Endothelial cell of umbilical vein (primary cell): ENCODE data around the gene RGL3. TPM values are rescaled to one million over a fixed set of nuclear protein-coding genes. Genes with fewer than 3 reads are reported as not detected.

Source experiments
- BruUV-seq: library from RNA; stranded (reverse); fragments of 400-500 nt; replicated peaks from 2 replicates; lab custom pipeline; 2021; lab: Mats Ljungman, UMichigan
- CTCF ChIA-PET: fragments of 300-600, 350-600 bp; sonication (Branson Sonifier 250); formaldehyde crosslinking; loops from one replicate; lab custom pipeline; 2021; ENCODE audit warnings: antibody characterized with exemption, inconsistent platforms; lab: Charles Lee
- POLR2A ChIA-PET: fragments of 300-600, 350-600 bp; sonication (Branson Sonifier 250); formaldehyde crosslinking; loops from one replicate; lab custom pipeline; 2021; ENCODE audit warnings: antibody characterized with exemption, inconsistent platforms; lab: Charles Lee
- DNase-seq: peaks from one replicate; pipeline ENCODE4 v3.0.0-alpha.2; 2011; ENCODE audit warnings: low read depth, low spot score
- FAIRE-seq: peaks from 2 replicates; lab custom pipeline; 2011; peaks lifted over from hg19 to GRCh38; lab: Jason Lieb, UNC
- H2AFZ ChIP-seq: 2 replicates; pipeline ENCODE4 v1.6.0; 2012; ENCODE audit warnings: low read depth, low read length, control low read depth, inconsistent platforms
- H3K27ac ChIP-seq: 2 replicates; pipeline ENCODE4 v1.5.1; 2011; ENCODE audit warnings: low read depth, mild to moderate bottlenecking, control low read depth, low read length, moderate library complexity; ENCODE audit not compliant: insufficient read depth
- H3K27me3 ChIP-seq, 2 experiments: 2 replicates each; pipeline versions ENCODE4 v1.6.0 to v1.6.1; 2011; ENCODE audit warnings: low read length in 2 of 2, mixed read lengths in 1 of 2; ENCODE audit not compliant: control insufficient read depth in 2 of 2, insufficient read depth in 2 of 2
- H3K36me3 ChIP-seq, 2 experiments: 2 replicates in 1 of 2; 3 replicates in 1 of 2; pipeline ENCODE4 v1.5.1; 2011; ENCODE audit warnings: low read length in 2 of 2, mild to moderate bottlenecking in 1 of 2, moderate library complexity in 1 of 2; ENCODE audit not compliant: control insufficient read depth in 2 of 2, insufficient read depth in 2 of 2; ENCODE audit errors: extremely low read depth in 1 of 2
- H3K4me1 ChIP-seq: 3 replicates; pipeline ENCODE4 v1.5.1; 2011; ENCODE audit warnings: mild to moderate bottlenecking, low read length; ENCODE audit not compliant: control insufficient read depth, insufficient read depth; ENCODE audit errors: extremely low read depth
- H3K4me2 ChIP-seq: 2 replicates; pipeline ENCODE4 v1.6.1; 2011; ENCODE audit warnings: low read length, control low read depth, mixed read lengths; ENCODE audit not compliant: insufficient read depth
- H3K4me3 ChIP-seq, 3 experiments: fragments of 200-600 bp in 1 of 3; sonication (generic), shearing (Covaris generic) in 1 of 3; replicated peaks in 1 of 3; 2 replicates each; pipeline ENCODE4 v1.5.1; 2011 to 2016; ENCODE audit warnings: control low read depth in 3 of 3, low read length in 3 of 3, mild to moderate bottlenecking in 2 of 3, inconsistent platforms in 1 of 3, low read depth in 1 of 3, moderate library complexity in 1 of 3; ENCODE audit not compliant: insufficient read depth in 1 of 3
- H3K79me2 ChIP-seq: 2 replicates; pipeline ENCODE4 v1.6.0; 2012; ENCODE audit warnings: low read length, inconsistent platforms; ENCODE audit not compliant: control insufficient read depth, insufficient read depth
- H3K9ac ChIP-seq: replicated peaks from 2 replicates; pipeline ENCODE3; 2011; ENCODE audit warnings: low read length, control low read depth; ENCODE audit not compliant: insufficient read depth; ENCODE audit errors: extremely low read depth
- H3K9me1 ChIP-seq: replicated peaks from 3 replicates; pipeline ENCODE4 v1.6.0; 2011; ENCODE audit warnings: mild to moderate bottlenecking, low read length; ENCODE audit not compliant: control insufficient read depth, insufficient read depth; ENCODE audit errors: extremely low read depth
- H3K9me3 ChIP-seq: replicated peaks from 2 replicates; pipeline ENCODE4 v1.5.1; 2012; ENCODE audit warnings: low read length, inconsistent platforms; ENCODE audit not compliant: control insufficient read depth, insufficient read depth
- H4K20me1 ChIP-seq: replicated peaks from 2 replicates; pipeline ENCODE3; 2011; ENCODE audit warnings: mild to moderate bottlenecking, low read length; ENCODE audit not compliant: control insufficient read depth, insufficient read depth; ENCODE audit errors: extremely low read depth
- EZH2 ChIP-seq: IDR thresholded peaks from 2 replicates; pipeline ENCODE4 v1.6.1; 2012; ENCODE audit warnings: borderline replicate concordance, low read depth, mild to moderate bottlenecking, moderate library complexity, low read length, inconsistent platforms; ENCODE audit not compliant: severe bottlenecking
- FOS ChIP-seq: IDR thresholded peaks from 2 replicates; pipeline ENCODE4 v1.6.1; 2011; ENCODE audit warnings: mild to moderate bottlenecking, low read length, moderate library complexity, borderline replicate concordance; ENCODE audit not compliant: insufficient read depth
- GATA2 ChIP-seq: IDR thresholded peaks from 2 replicates; pipeline ENCODE4 v1.7.0; 2011; ENCODE audit warnings: low read depth, mild to moderate bottlenecking, moderate library complexity, mixed read lengths, low read length; ENCODE audit not compliant: insufficient read length, insufficient read depth
- JUN ChIP-seq: IDR thresholded peaks from 2 replicates; pipeline ENCODE4 v1.6.1; 2011; ENCODE audit warnings: borderline replicate concordance, low read depth; ENCODE audit not compliant: insufficient read length, insufficient read depth
- MYC ChIP-seq: IDR thresholded peaks from one replicate; pipeline ENCODE4 v1.6.1; 2011; ENCODE audit warnings: mild to moderate bottlenecking, low read depth, low read length
- POLR2A ChIP-seq: IDR thresholded peaks from 2 replicates; pipeline ENCODE4 v1.6.1; 2012; ENCODE audit warnings: low read depth, mild to moderate bottlenecking, control low read depth, low read length
- POLR2AphosphoS5 ChIP-seq: IDR thresholded peaks from 2 replicates; pipeline ENCODE4 v1.6.1; 2012; ENCODE audit warnings: low read depth, mild to moderate bottlenecking, control low read depth, low read length, moderate library complexity; ENCODE audit not compliant: insufficient read depth
- dilution Hi-C: fragments of 300-500 bp; cut with MboI; formaldehyde crosslinking; loops from one replicate; pipeline ENCODE4 v1.15.0; 2019; ENCODE audit warnings: low sequenced_read_pairs; ENCODE audit not compliant: extremely low pct_ligation_motif_present
- intact Hi-C: fragments of 100-400 bp; cut with micrococcal nuclease; formaldehyde crosslinking; loops from one replicate; pipeline ENCODE4 v1.10.0; 2022
- polyA plus RNA-seq, 4 experiments: library from polyadenylated mRNA; depleted of rRNA in 3 of 4; stranded (reverse) in 3 of 4; unstranded in 1 of 4; fragments of >200 nt; gene quantifications; 2 replicates each; pipeline versions ENCODE4 v1.2.1 to v1.2.3, GENCODE V29; 2011 to 2012; ENCODE audit warnings: missing spikeins in 1 of 4
- total RNA-seq: library from RNA; stranded (reverse); gene quantifications from 2 replicates; pipeline ENCODE4 v1.2.3, GENCODE V29; 2021
- TF ChIP-seq, protein P1 (sequence below), 2 donors: IDR thresholded peaks; 1 replicate in 1 of 2; 2 replicates in 1 of 2; pipeline ENCODE4 v1.5.1; 2011; ENCODE audit warnings: low read length in 2 of 2, mild to moderate bottlenecking in 2 of 2, moderate library complexity in 2 of 2, control low read depth in 1 of 2, inconsistent platforms in 1 of 2, low read depth in 1 of 2; ENCODE audit not compliant: insufficient read depth in 1 of 2; ENCODE audit errors: extremely low read depth in 1 of 2
- TF ChIP-seq, protein P2 (sequence below): IDR thresholded peaks from 2 replicates; pipeline ENCODE4 v1.6.1; 2011; ENCODE audit not compliant: insufficient read depth, insufficient read length

RGL3 gene
- total and polyA plus RNA-seq, 2 donors (not counting 3 experiments of a cell fraction or from before 2014, with no cell fraction given) = 0.23 to 5.2 TPM

DNA sequence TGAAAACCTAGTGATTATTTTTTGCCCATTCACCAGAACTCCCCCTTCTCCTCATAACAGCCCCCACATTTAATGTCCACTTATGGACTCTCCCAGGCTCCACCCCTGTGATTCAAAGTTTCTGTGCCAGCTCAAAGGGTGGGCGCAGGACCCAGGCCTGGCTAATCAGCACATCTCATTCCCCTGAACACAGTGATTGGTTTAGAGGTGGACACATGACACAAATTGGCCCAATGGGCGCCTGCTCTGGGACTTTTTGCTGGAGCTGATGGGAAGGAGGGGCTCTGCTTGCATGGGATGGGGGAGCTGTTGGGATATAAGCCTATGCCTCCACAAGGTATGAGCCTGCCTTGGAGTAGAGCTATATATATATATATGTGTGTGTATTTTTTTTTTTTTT is 28.8 kb downstream of the RGL3 start:
- Histone ChIP-seq H3K4me2 (no peak overlapping the region), H3K9me3 (no peaks in the 10 kb centered on the region), H3K4me1 (no peaks in the 10 kb centered on the region), H3K27me3 (no peaks in the 10 kb centered on the region), H3K79me2 (no peaks in the 10 kb centered on the region), H3K4me3 (no peak overlapping the region), H3K36me3 (no peaks in the 10 kb centered on the region), H3K27ac (no peak overlapping the region), H4K20me1 (no peaks in the 10 kb centered on the region), H3K9ac (no peak overlapping the region), H3K9me1 (no peaks in the 10 kb centered on the region), H2AFZ (no peak overlapping the region)
- DNase-seq (no peak), FAIRE-seq (no peak)
- TF ChIP-seq EZH2 (no peak), POLR2AphosphoS5 (no peak), MYC (no peak), FOS (no peak), GATA2 (no peak), POLR2A (no peak), JUN (no peak)
- TF ChIP-seq, protein P1, sequence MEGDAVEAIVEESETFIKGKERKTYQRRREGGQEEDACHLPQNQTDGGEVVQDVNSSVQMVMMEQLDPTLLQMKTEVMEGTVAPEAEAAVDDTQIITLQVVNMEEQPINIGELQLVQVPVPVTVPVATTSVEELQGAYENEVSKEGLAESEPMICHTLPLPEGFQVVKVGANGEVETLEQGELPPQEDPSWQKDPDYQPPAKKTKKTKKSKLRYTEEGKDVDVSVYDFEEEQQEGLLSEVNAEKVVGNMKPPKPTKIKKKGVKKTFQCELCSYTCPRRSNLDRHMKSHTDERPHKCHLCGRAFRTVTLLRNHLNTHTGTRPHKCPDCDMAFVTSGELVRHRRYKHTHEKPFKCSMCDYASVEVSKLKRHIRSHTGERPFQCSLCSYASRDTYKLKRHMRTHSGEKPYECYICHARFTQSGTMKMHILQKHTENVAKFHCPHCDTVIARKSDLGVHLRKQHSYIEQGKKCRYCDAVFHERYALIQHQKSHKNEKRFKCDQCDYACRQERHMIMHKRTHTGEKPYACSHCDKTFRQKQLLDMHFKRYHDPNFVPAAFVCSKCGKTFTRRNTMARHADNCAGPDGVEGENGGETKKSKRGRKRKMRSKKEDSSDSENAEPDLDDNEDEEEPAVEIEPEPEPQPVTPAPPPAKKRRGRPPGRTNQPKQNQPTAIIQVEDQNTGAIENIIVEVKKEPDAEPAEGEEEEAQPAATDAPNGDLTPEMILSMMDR (IDR thresholded peaks at IDR 0.05; ENCODE audit: extremely low read depth in 1 of 2, insufficient read depth in 1 of 2, low read depth in 1 of 2, low read length in 2 of 2) = no peak
- TF ChIP-seq, protein P2, sequence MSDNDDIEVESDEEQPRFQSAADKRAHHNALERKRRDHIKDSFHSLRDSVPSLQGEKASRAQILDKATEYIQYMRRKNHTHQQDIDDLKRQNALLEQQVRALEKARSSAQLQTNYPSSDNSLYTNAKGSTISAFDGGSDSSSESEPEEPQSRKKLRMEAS = no peak
- no TSS peak for BruUV-seq
- intact Hi-C loops (no loop called here), dilution Hi-C loops (no loop called here)
- POLR2A ChIA-PET = no interaction called here
- CTCF ChIA-PET = interaction anchor here (1.3 to 2.2 kb wide), 2 partner anchors 9 to 45 kb away, joined by 3 to 11 read pairs; partner anchors contain the start of gene PRKCSH
